Stimulated activated CD4-positive, alpha-beta T cell treated with anti-CD3 and anti-CD28 coated beads, Interleukin-12 subunit alpha, Interleukin-12 subunit beta, amount 100 ng/mL, for 4 hours (primary cell): ENCODE results near the gene TEKT2.

Experiments used
- DNase-seq: peaks from one replicate; pipeline ENCODE4 v3.0.0-alpha.2; 2020

The TEKT2 gene

GRCh38 chr1:36132029-36132428, 48.1 kb downstream of the TEKT2 start:
- no peak for DNase-seq

- DNase-seq = no peak
Measured at GRCh38 chr1:36133484-36133883, 49.6 kb downstream of the TEKT2 start.

GRCh38 chr1:36134031-36134430, 50.1 kb downstream of the TEKT2 start:
- no peak for DNase-seq

GRCh38 chr1:36134505-36135329, 50.8 kb downstream of the TEKT2 start:
- DNase-seq = peak; percentile 26

GRCh38 chr1:36135330-36135667, 51.4 kb downstream of the TEKT2 start:
- no peak for DNase-seq

- DNase-seq = no peak
Measured at GRCh38 chr1:36135796-36136195, 51.9 kb downstream of the TEKT2 start.

- DNase-seq = no peak
Measured at GRCh38 chr1:36136535-36136934, 52.6 kb downstream of the TEKT2 start.

- no peak for DNase-seq
Measured at GRCh38 chr1:36137226-36137625, 53.3 kb downstream of the TEKT2 start.

GRCh38 chr1:36137776-36138175, 53.9 kb downstream of the TEKT2 start:
- DNase-seq = no peak
